Activated CD8-positive, alpha-beta memory T cell treated with anti-CD3 and anti-CD28 coated beads, Interleukin-2, amount 50 U/mL, for 24 hours (primary cell): ENCODE results near the gene AGO4.
"Not testable (repeated sequence)": the region's sequence is repeated elsewhere in the genome, so short reads cannot be mapped to it uniquely, and the experiment has no call there.

Experiments
- DNase-seq: peaks from one replicate; pipeline ENCODE4 v3.0.0-alpha.2; 2020; ENCODE audit errors: extremely low read depth

The AGO4 gene

DNA sequence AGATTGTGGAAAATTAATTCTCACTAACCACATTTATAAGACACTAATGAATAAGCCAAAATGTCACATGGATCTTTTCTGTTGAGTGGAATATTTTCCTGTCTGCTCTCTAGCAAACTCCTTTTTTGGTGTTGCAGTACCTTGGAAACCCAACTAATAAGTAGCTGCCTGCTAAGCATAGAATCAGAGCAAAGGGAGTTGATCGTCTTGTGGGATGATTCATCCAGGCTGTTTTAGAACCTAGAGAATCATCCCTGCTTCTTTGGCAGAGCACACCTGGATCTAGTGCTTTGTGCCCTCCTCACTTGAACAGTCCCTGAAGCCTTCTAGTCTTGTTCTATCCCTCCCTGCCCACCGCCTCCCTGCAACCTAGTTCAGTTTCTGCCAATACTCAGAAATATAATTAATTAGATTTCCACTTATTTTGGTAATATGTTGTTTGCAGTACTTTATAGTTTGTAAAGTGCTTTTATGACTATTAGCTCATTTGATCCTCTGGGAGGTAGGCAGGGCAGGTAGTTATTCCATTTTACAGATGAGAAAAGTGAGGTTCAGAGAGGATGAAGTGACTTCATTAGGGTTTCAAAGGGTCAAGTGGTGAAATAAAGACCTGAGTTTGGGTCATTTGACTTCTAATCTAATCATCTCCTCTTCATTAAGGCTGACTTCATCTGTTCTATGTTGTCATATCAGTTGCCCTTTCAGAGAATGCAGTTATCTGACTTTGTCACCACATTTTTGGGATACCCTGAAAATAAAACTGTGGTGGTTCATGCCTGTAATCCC is 2.5 kb downstream of the AGO4 start:
- no peak for DNase-seq

DNA sequence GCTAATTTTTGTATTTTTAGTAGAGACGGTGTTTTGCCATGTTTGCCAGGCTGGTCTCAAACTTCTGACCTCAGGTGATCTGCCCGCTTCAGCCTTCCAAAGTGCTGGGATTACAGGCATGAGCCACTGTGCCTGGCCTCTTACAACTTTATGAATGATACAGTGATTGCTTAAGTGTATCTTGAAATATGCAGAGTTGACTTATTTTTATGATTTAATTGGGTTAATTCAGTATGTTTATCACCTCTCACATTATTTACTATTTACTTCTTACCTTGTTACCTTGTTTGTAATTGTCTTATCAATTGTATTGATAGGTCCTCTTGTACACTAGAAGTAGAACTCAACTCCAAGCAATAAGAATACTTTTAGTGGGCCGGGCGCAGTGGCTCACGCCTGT is 4.9 kb downstream of the AGO4 start:
- DNase-seq: not testable (repeated sequence)

GRCh38 chr1:35825255-35825654 is 17.4 kb downstream of the AGO4 start:
- DNase-seq: no peak

GRCh38 chr1:35832276-35832905 is 24.6 kb downstream of the AGO4 start:
- DNase-seq: no peak

DNA sequence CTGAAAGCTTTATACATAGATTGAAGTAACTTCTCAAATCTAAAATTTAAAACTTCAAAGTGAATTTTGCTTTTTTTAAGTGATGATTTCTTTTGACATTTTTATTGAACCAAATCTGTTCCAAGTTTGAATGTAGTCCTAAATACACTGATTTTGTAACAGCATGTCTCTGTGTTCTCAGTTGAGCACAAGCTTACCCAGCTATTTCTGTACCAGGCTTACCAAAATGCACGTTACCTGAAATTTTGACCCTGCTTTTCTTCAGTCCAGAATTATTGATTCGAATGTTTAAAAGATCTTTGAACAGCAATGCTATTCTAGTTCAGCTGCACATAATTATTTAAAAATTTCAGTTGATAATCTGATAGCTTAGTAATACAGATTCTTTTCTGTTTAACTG is 25.6 kb downstream of the AGO4 start:
- no peak for DNase-seq

- DNase-seq: no peak
These were observed 26.4 kb downstream of the AGO4 start for GRCh38 chr1:35834218-35834617.

DNA sequence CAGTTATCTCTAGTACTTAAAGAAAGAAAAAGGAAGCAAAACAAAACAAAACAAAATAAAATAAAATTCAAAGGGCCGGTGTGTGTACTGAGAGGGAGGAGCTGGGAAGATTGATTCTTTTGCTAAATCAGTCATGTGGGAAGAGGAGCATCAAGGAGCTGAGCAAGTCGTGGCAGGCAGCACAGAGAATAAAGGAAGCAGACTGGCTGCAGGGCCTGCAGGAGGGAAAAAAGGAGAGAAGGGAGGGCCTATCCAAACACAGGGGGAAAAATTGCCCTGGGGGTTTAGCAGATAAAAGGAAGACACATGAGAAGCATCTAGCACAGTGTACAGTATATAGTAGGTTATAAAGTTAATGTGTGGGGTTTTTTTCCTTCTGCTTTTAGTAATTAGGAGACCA is 27.6 kb downstream of the AGO4 start:
- no peak for DNase-seq

DNA sequence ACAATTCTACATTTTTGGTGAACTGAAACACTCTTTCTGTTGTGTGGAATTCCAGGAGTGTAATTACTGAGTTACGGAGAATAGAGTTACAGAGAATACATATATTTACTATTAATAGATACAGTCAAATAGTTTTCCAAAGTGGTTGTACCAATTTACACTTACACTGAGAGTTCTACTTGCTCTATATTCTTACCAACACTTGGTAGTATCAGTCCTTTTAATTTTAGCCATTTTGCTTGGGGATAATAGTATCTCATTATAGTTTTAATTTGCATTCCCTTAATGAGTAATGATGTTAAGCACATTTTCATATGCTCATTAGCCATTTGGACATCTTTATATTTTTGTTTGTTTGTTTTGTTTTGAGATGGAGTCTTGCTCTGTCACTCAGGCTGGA is 28.9 kb downstream of the AGO4 start:
- DNase-seq: no peak

- no peak for DNase-seq
These were observed 31.0 kb downstream of the AGO4 start for GRCh38 chr1:35838693-35839245.

GRCh38 chr1:35844826-35845225 is 37.0 kb downstream of the AGO4 start:
- no peak for DNase-seq

- no peak for DNase-seq
These were observed 38.0 kb downstream of the AGO4 start for GRCh38 chr1:35845766-35846165.

DNA sequence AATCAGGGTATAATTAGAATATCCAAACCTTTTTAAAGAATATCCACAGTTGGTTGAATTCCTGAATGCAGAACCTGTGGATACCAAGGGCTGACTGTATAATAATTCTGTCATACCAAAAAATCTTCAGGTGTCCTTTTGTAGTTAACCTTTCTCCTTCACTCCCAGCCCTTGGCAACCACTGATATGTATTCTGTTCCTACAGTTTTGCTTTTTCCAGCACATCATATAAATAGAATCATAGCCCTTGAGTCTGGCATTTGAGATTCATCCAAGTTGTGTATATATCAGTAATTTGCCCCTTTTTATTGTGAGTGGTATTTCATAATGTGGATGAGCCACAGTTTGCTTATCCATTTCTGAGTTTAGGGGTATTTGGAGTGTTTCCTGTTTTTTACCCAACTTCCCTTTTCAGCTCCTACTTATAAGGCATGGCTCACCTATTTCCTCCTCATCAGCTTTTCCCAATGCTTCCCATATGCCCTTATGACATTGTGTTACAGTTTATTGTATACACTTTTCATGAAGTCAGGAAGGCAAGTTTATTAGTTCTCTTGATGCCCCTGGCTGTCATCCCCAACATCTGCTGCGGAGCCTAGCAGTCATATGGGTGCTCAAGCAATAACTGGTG is 40.2 kb downstream of the AGO4 start:
- no peak for DNase-seq

- no peak for DNase-seq
These were observed 42.2 kb downstream of the AGO4 start for GRCh38 chr1:35850051-35850450.

GRCh38 chr1:35850716-35851115 is 42.9 kb downstream of the AGO4 start:
- DNase-seq: no peak

DNA sequence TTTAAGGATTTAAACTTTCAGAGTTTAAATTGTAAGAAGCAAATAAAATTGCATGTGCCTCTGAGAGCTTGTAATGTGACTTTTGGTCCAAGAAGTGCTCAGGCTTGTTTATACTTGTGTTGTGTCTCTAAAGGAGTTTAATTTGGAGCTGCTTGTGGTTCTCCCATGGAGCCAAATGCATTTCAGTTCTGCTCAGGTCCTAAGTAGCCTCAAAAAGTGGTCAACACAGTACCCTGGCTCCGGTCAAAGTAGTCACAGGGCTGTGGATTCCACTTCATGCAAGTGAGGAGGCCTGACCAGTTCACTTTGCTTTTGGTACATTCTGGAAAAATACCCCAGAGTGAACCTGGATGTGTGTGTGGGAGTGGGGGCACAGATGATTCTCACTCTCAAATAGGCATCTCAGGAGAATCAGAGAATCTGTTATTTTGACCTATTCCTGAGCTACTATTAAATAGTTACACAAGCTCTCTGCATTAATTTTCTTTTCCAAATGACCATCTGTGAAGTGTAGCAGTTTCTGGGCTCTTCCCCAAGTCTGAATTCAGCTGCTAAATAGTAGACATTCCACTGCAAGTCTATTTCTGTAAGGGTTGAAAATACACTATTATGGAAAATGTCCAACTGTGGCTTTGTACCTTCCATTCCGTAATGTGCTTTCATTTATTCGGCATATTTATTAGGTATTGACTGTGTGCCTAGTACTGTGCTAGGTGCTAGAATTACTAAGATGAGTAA is 43.5 kb downstream of the AGO4 start:
- DNase-seq: no peak

DNA sequence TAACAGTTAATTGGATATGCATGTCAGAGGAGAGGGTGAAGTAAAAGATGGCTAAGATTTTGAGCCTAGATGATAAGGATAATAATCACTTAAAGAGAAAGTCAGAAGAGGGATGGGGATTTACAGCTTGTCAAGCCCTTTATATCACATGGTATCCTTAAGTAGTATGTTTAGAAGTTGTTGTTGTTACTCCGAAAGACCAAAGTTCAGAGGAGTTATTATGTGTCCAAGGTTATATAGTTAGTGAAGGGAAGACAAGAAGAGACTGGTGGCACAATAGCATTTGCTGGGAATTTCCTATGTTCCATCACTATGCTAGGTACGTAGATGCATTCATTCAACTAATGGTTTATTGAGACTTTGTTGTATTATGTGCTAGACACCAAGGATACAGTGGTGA is 44.4 kb downstream of the AGO4 start:
- DNase-seq: no peak

DNA sequence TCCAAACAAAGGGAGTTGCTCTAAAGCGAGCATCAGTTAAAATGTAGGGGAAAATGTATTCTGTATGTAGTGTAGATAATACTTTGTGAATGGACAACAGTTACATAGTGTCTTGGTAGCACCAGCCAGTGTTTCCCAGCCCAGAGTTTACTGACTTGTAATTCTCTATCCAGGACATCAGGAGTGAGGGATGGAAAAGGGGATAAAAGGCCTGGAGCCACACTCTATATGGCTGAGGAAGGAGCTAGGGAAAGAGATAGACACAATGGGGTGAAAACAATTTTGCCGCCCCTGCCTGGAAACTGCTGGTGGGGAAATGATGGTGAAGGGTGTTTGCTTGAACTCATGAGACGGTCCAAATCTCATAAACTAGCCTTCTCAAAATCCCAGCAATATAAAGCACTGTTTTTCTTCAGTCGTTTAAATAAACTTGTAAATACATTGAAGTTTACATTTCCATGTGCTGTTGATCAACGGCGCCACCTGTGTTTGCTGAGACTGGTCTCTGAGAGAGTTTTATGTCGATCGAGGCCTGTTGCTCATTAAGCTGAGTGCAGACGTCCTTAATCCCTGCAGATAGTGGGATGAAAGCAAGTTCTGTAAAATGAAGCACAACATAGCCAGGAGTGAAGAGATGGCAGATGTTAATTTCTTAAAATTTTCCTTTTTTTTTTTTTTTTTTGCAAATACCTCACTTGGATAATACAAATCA is 47.3 kb downstream of the AGO4 start:
- no peak for DNase-seq

GRCh38 chr1:35856964-35857363 is 49.1 kb downstream of the AGO4 start:
- no peak for DNase-seq

- no peak for DNase-seq
These were observed 50.0 kb downstream of the AGO4 start for GRCh38 chr1:35857830-35858229.

DNA sequence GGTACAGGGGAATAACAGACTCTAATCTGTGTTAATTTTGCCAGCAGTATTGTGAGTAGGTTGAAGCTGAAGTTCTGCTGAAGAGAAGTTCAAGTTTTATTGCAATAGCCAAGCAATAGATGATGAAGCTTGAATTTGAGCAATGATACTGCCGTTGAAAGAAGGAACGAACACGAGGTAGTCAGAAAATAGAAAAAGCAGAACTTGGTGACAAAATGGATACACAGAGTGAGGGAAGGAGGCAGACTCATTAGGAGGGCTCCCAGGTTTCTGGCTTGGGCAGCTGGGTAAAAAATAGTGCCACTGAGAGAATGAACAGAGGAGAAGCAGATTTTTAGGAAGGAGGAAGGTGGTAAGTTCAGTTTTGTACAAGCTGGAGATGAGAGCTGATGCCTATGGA is 52.9 kb downstream of the AGO4 start:
- DNase-seq: no peak

DNA sequence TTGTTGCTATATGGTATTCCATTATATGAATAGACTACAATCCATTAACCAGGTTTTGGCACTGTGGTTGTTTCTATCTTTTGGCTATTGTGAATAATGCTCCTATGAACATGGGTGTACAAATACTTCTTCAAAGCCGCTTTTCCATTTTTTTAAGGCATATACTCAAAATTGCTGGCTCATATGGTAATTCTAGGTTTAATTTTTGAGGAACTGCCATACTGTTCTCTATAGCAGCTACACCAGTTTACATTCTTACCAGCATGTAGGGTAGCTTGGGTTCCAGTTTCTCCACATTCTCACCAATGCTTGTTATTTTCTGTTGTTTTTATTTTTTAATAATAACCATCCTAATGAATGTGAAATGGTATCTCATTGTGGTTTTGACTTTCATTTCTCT is 55.3 kb downstream of the AGO4 start:
- no peak for DNase-seq
